ENCODE results near the gene GUCA2B. TPM values are rescaled to one million over a fixed set of nuclear protein-coding genes. Genes with fewer than 3 reads are reported as not detected.
A peak's percentile ranks its signal among the peaks of the same experiment; 100 is the strongest.

Gene GUCA2B
- polyA plus RNA-seq, 2 donors: not detected

- no peaks in the 10 kb centered on the region for H3K27me3 ChIP-seq (ENCODE audit: control insufficient read depth in 1 of 2, insufficient read depth in 2 of 2, low read length in 2 of 2)
- H3K27ac ChIP-seq (ENCODE audit: low read depth in 2 of 2, low read length in 1 of 2): no peak overlapping the region
- H3K36me3 ChIP-seq (ENCODE audit: control insufficient read depth in 2 of 2, insufficient read depth in 2 of 2, low read length in 1 of 2): no peaks in the 10 kb centered on the region
- no peak overlapping the region for H3K4me3 ChIP-seq (ENCODE audit: low read depth in 1 of 2, low read length in 2 of 2)
- WGBS, 2 donors: 82 to 86% methylated on average over 16 of the region's 16 CpGs
- peaks cover 0 to 3% of the 10 kb centered on the region in 2 donors for H3K9me3 ChIP-seq (ENCODE audit: control insufficient read depth in 2 of 2, insufficient read depth in 1 of 2, low read depth in 1 of 2, low read length in 1 of 2)
- peaks cover 0 to 13% of the 10 kb centered on the region in 2 donors for H3K4me1 ChIP-seq (ENCODE audit: control insufficient read depth in 2 of 2, insufficient read depth in 2 of 2, low read length in 1 of 2)
Observed at GRCh38 chr1:42163536-42164503, 10.6 kb downstream of the GUCA2B start.

- Histone ChIP-seq H3K9me3 (ENCODE audit: control insufficient read depth in 2 of 2, insufficient read depth in 1 of 2, low read depth in 1 of 2, low read length in 1 of 2) (peaks cover 0 to 3% of the 10 kb centered on the region in 2 donors), H3K4me1 (ENCODE audit: control insufficient read depth in 2 of 2, insufficient read depth in 2 of 2, low read length in 1 of 2) (peaks cover 0 to 13% of the 10 kb centered on the region in 2 donors), H3K36me3 (ENCODE audit: control insufficient read depth in 2 of 2, insufficient read depth in 2 of 2, low read length in 1 of 2) (no peaks in the 10 kb centered on the region), H3K27me3 (ENCODE audit: control insufficient read depth in 1 of 2, insufficient read depth in 2 of 2, low read length in 2 of 2) (no peaks in the 10 kb centered on the region), H3K27ac (ENCODE audit: low read depth in 2 of 2, low read length in 1 of 2) (no peak within 1 kb of the TSS), H3K4me3 (ENCODE audit: low read depth in 1 of 2, low read length in 2 of 2) (no peak within 1 kb of the TSS)
- 69 to 78% methylated on average over 24 of the region's 24 CpGs for WGBS, 2 donors
Observed at GRCh38 chr1:42164551-42165420, 11.6 kb downstream of the GUCA2B start, which contains the start of gene GUCA2A. GUCA2A (minus strand) TSS chr1:42164745; CDS start chr1:42164712, 33 bp downstream.

- 32% methylated on average over 12 of the region's 12 CpGs for WGBS, 2 donors
- peaks cover 0 to 13% of the 10 kb centered on the region in 2 donors for H3K4me1 ChIP-seq (ENCODE audit: control insufficient read depth in 2 of 2, insufficient read depth in 2 of 2, low read length in 1 of 2)
- H3K27ac ChIP-seq (ENCODE audit: low read depth in 2 of 2, low read length in 1 of 2): no peak overlapping the region
Observed at GRCh38 chr1:42165511-42166210, 12.5 kb downstream of the GUCA2B start.

DNA sequence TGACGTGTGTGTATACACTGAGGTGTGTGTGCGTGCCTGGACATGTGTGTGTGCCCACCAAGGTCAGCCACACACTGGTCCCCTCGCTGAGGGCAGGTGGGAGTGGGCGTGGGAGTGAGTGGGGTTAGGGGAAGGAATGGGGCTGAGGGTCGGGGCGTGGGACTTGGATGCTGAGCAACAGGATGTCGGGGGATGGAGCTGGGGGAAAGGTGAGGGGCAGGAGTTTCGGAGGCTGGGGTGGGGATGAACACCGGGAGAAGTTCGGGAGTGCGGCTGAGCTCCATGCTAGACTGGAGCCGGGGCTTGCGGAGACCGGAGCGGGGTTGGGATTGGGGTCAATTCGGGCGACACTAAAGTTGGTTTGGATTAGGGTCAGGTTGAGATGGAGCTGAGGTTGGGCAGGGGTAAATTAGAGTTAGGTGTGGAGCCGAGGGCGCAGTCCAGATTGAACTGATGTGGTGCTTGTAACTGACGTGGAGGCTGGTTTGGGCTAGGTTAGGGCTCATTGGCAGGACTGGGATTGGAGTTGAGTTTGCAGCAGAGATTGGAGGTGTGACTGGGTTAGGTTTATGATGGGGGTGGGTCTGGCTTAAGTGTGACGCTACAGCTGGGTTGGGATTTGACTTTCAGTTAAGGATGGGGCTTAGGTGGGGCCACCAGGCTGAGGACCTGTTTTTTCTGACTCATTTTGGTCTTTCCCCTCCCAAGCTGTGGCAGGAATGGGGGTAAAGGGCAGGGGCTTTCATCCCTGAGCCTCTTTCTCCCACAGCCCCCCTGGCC, 14.6 kb downstream of the GUCA2B start:
- Histone ChIP-seq H3K4me1 (ENCODE audit: control insufficient read depth in 2 of 2, insufficient read depth in 2 of 2, low read length in 1 of 2) (peaks cover 5 to 29% of the 10 kb centered on the region in 2 donors), H3K9me3 (ENCODE audit: control insufficient read depth in 2 of 2, insufficient read depth in 1 of 2, low read depth in 1 of 2, low read length in 1 of 2) (no peaks in the 10 kb centered on the region), H3K36me3 (ENCODE audit: control insufficient read depth in 2 of 2, insufficient read depth in 2 of 2, low read length in 1 of 2) (no peaks in the 10 kb centered on the region), H3K27ac (ENCODE audit: low read depth in 2 of 2, low read length in 1 of 2) (no peak overlapping the region), H3K4me3 (ENCODE audit: low read depth in 1 of 2, low read length in 2 of 2) (no peak overlapping the region), H3K27me3 (ENCODE audit: control insufficient read depth in 1 of 2, insufficient read depth in 2 of 2, low read length in 2 of 2) (no peaks in the 10 kb centered on the region)
- 86% methylated on average over 21 of the region's 21 CpGs for WGBS, 2 donors

More at GRCh38 chr1:42165511-42166210, 12.5 kb downstream of the GUCA2B start:
- H3K36me3 ChIP-seq (ENCODE audit: control insufficient read depth in 2 of 2, insufficient read depth in 2 of 2, low read length in 1 of 2): no peaks in the 10 kb centered on the region
- H3K27me3 ChIP-seq (ENCODE audit: control insufficient read depth in 1 of 2, insufficient read depth in 2 of 2, low read length in 2 of 2): no peaks in the 10 kb centered on the region
- H3K4me3 ChIP-seq (ENCODE audit: low read depth in 1 of 2, low read length in 2 of 2): no peak overlapping the region
- H3K9me3 ChIP-seq (ENCODE audit: control insufficient read depth in 2 of 2, insufficient read depth in 1 of 2, low read depth in 1 of 2, low read length in 1 of 2): peaks cover 0 to 3% of the 10 kb centered on the region in 2 donors

- Histone ChIP-seq H3K27me3 (ENCODE audit: control insufficient read depth in 1 of 2, insufficient read depth in 2 of 2, low read length in 2 of 2) (no peaks in the 10 kb centered on the region), H3K27ac (ENCODE audit: low read depth in 2 of 2, low read length in 1 of 2) (no peak overlapping the region), H3K4me3 (ENCODE audit: low read depth in 1 of 2, low read length in 2 of 2) (no peak overlapping the region), H3K36me3 (ENCODE audit: control insufficient read depth in 2 of 2, insufficient read depth in 2 of 2, low read length in 1 of 2) (no peaks in the 10 kb centered on the region), H3K4me1 (ENCODE audit: control insufficient read depth in 2 of 2, insufficient read depth in 2 of 2, low read length in 1 of 2) (peaks cover 9 to 34% of the 10 kb centered on the region in 2 donors), H3K9me3 (ENCODE audit: control insufficient read depth in 2 of 2, insufficient read depth in 1 of 2, low read depth in 1 of 2, low read length in 1 of 2) (no peaks in the 10 kb centered on the region)
- WGBS, 2 donors: 81 to 83% methylated on average over 1 of the region's 1 CpG
Observed at GRCh38 chr1:42168391-42168670, 15.1 kb downstream of the GUCA2B start.

- no peak overlapping the region for H3K4me3 ChIP-seq (ENCODE audit: low read depth in 1 of 2, low read length in 2 of 2)
- H3K4me1 ChIP-seq (ENCODE audit: control insufficient read depth in 2 of 2, insufficient read depth in 2 of 2, low read length in 1 of 2): peaks cover 9 to 34% of the 10 kb centered on the region in 2 donors
- no peak overlapping the region for H3K27ac ChIP-seq (ENCODE audit: low read depth in 2 of 2, low read length in 1 of 2)
- H3K36me3 ChIP-seq (ENCODE audit: control insufficient read depth in 2 of 2, insufficient read depth in 2 of 2, low read length in 1 of 2): no peaks in the 10 kb centered on the region
- no peaks in the 10 kb centered on the region for H3K9me3 ChIP-seq (ENCODE audit: control insufficient read depth in 2 of 2, insufficient read depth in 1 of 2, low read depth in 1 of 2, low read length in 1 of 2)
- no peaks in the 10 kb centered on the region for H3K27me3 ChIP-seq (ENCODE audit: control insufficient read depth in 1 of 2, insufficient read depth in 2 of 2, low read length in 2 of 2)
- WGBS, 2 donors: 93% methylated on average over 3 of the region's 3 CpGs
Observed at GRCh38 chr1:42168763-42169162, 15.6 kb downstream of the GUCA2B start.

DNA sequence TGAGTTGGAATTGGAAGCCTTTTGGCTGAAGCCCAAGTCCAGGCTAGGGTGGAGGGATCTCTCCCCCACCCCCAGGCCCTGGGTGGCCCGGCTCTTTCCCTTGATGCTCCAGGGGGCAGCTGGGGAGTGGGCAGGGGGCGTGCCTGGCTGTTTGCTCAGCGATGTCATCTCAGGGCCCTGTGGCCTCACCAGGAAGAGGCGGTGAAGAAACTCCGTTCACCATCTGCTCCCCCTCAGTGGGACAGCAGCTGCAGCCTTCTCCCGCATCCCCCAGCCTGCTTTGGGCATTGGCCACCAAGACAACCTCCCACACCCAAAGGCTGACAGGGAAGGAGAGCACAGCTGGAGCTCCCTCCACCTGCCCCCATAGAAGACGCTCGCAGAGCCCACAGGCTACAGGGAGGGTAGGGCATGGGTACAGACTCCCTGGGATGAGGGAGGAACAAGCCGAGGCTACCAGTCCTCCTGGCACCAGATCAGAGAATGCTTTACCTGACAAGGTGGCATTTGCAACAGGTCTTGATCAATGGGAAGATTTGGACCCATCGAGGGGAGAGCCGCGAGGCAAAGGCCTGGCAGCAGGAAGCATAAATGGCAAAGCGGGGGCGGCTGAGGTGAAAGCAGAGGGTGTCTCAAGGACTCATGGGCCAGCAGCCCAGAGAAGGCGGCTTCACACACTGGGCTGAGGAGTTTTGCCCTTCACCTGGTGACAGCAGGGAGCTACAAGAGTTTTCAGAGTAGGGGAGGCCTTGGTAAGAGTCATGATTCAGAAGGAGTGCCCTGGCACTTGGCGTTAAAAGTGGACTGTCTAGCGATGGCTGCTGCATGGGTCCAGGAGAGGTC, 17.8 kb downstream of the GUCA2B start:
- H3K27ac ChIP-seq (ENCODE audit: low read depth in 2 of 2, low read length in 1 of 2): peak overlapping the region in 1 of 2 donors; percentile 3
- peaks cover 9 to 27% of the 10 kb centered on the region in 2 donors for H3K4me1 ChIP-seq (ENCODE audit: control insufficient read depth in 2 of 2, insufficient read depth in 2 of 2, low read length in 1 of 2)
- H3K4me3 ChIP-seq (ENCODE audit: low read depth in 1 of 2, low read length in 2 of 2): no peak overlapping the region
- no peaks in the 10 kb centered on the region for H3K36me3 ChIP-seq (ENCODE audit: control insufficient read depth in 2 of 2, insufficient read depth in 2 of 2, low read length in 1 of 2)
- no peaks in the 10 kb centered on the region for H3K9me3 ChIP-seq (ENCODE audit: control insufficient read depth in 2 of 2, insufficient read depth in 1 of 2, low read depth in 1 of 2, low read length in 1 of 2)
- H3K27me3 ChIP-seq (ENCODE audit: control insufficient read depth in 1 of 2, insufficient read depth in 2 of 2, low read length in 2 of 2): no peaks in the 10 kb centered on the region
- 45 to 54% methylated on average over 17 of the region's 17 CpGs for WGBS, 2 donors

DNA sequence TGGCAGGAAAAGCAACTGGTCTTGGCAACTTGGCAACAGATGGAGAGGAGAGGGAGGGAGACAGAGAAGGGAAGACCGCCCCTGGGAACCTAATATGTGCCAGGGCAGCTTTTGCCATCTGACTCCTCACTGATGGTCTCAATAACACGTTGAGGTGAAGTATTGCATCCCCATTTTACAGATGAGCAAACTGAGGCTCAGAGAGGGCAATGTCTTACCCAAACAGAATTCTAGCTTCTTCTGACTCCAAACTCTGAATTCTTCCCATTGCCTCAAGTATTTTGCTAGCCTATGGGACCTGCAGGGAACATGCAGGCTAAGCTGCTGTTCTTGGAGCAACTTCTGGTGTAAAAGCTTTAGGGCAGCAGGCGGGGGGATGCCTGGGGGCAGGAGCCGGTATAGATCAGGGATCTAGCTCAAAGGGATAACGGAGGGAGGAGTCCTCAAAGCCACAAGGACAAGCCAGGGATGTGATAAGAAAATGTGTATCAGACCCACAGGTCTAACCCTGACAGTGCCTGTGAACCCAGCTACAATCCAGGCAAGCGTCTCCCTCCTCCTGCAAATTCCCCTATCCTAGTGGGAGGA, 18.6 kb downstream of the GUCA2B start:
- Histone ChIP-seq H3K27me3 (ENCODE audit: control insufficient read depth in 1 of 2, insufficient read depth in 2 of 2, low read length in 2 of 2) (no peaks in the 10 kb centered on the region), H3K4me3 (ENCODE audit: low read depth in 1 of 2, low read length in 2 of 2) (no peak overlapping the region), H3K36me3 (ENCODE audit: control insufficient read depth in 2 of 2, insufficient read depth in 2 of 2, low read length in 1 of 2) (no peaks in the 10 kb centered on the region), H3K9me3 (ENCODE audit: control insufficient read depth in 2 of 2, insufficient read depth in 1 of 2, low read depth in 1 of 2, low read length in 1 of 2) (no peaks in the 10 kb centered on the region), H3K4me1 (ENCODE audit: control insufficient read depth in 2 of 2, insufficient read depth in 2 of 2, low read length in 1 of 2) (peaks cover 9 to 21% of the 10 kb centered on the region in 2 donors), H3K27ac (ENCODE audit: low read depth in 2 of 2, low read length in 1 of 2) (peak overlapping the region in 1 of 2 donors; percentile 19)
- WGBS, 2 donors: 58 to 62% methylated on average over 6 of the region's 6 CpGs

Data from esophagus (tissue), 2 donors.